H4 (cell line): ENCODE measurements around the gene DENND6B. TPM values are rescaled to one million over a fixed set of nuclear protein-coding genes. Genes with fewer than 3 reads are reported as not detected.
"Not testable (repeated sequence)": the region's sequence is repeated elsewhere in the genome, so short reads cannot be mapped to it uniquely, and the experiment has no call there.

Source experiments
- DNase-seq: peaks from one replicate; pipeline ENCODE4 v3.0.0-alpha.2; 2015; ENCODE audit warnings: low spot score
- total RNA-seq: library from RNA; depleted of rRNA; stranded (reverse); fragments of >200 nt; shearing (Covaris generic); gene quantifications from 2 replicates; pipeline ENCODE4 v1.2.3, GENCODE V29; 2014

Gene DENND6B
- total RNA-seq, 1 experiment from 2014 or later: 0.35 TPM

DNA sequence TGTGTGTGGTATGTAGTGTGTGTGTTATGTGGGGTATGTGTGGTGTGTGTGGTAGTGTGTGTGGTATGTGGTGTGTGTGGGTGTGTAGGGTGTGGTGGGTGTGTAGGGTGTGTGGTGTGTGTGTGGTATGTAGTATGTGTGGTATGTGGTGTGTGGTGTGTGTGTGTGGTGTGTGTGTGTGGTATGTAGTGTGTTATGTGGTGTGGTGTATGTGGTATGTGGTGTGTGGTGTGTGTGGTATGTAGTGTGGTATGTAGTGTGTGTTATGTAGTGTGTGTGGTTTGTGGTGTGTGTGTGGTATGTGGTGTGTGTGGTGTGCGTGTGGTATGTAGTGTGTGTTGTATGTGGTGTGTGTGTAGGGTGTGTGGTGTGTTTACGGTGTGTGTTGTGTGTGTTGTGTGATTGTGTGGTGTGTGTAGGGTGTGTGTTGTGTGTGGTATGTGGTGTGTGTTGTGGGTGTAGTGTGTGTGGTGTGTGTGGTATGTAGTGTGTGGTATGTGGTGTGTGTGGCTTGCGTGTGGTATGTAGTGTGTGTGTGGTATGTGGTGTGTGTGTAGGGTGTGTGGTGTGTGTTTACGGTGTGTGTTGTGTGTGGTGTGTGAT, 12.1 kb upstream of the DENND6B start:
- no peak for DNase-seq

DNA sequence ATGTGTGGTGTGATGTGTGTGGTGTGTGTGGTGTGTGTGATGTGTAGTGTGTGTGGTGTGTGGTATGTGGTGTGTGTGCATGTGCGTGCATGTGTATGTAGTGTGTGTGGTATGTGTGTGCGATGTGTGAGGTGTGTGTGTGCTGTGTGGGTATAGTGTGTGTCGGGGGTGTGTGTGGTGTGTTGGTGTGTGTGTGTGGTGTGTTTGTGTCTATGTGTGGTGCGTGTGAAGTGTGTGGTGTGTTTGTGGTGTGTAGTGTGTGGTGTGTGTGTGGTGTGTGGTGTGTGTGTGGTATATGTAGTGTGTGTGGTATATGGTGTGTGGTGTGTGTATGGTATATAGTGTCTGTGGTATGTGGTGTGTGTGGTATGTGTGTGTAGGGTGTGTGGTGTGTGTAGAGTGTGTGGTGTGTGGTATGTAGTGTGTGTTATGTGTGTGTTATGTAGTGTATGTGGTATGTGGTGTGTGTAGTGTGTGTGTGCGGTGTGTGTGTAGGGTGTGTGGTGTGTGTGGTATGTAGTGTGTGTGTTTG, 11.3 kb upstream of the DENND6B start:
- DNase-seq: no peak

- DNase-seq: no peak
Observed at GRCh38 chr22:50337262-50338041, 10.6 kb upstream of the DENND6B start.

- not testable (repeated sequence) for DNase-seq
Observed at GRCh38 chr22:50334433-50334832, 7.6 kb upstream of the DENND6B start.

- DNase-seq: peak; percentile 53
Observed at GRCh38 chr22:50329236-50329635, 2.4 kb upstream of the DENND6B start.

- DNase-seq: no peak
Observed at GRCh38 chr22:50327711-50328019, 853 bp upstream of the DENND6B start.

DNA sequence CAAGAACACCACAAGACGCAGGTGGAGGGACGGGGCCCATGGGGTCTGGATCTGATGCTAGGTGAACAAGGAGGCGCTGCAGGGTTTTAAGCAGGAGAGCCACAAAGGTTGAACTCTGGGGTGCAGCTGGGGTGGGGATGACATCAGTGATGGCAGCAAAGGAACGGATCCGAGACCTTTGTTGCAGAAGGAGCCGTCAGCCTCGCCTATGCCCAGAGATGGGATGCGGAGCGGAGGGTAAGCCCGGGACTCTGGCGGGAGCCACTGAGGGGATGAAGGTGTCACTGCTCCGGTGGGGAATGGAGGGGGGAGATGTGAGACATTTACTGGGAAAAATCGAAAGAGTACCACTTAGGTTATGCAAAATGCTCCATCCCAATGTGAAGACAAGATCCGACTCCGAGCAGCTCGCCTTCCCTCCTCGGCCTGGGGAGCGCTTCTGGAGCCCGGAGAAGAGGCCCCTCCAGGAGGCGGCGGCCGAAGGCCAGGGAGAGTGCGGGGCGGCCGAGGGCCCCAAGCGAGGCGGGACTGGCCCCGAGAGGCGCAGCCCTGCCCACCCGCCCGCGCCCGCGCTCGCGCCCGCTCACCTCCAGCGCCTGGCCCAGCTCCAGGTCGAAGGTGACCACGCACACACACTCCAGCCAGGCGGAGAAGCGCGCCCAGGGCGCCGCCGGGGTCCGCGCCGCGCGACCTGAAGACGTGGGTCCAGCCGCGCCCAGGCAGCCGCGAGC, 422 bp downstream of the DENND6B start:
- DNase-seq: no peak

DNA sequence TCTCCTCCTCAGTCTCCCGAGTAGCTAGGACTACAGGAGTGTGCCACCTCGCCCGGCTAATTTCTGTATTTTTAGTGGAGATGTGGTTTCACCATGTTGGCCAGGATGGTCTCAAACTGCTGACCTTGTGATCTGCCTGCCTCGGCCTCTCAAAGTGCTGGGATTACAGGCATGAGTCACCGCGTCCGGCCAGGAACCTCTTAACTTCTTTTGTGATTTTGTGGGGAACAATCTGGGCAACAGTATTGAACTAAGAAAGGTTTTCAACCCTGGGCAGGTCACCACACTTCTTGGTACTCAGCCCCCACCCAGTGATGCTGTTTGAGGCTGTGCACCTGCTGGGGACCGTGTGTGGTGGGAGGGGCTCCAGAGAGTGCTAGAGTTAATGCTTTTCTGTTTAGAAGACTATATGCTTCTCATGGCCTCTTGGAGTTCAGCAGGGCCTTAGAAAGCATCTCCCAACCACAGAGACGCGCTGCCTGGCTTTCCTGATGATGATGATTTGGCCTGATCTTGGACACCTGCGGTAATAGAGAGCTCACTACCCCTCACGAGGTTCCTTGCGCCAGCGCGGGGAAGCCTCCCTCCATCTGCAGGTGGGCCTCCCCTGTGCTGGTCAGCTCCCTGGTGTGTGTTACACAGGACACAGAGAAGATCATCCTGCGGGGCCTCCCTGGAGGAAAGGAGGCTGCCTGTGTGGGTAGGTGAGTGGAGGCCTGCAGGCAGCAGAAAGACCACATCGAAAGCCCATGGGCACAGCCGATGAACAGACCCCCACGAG, 1.2 kb downstream of the DENND6B start:
- DNase-seq: no peak

- no peak for DNase-seq
Observed at GRCh38 chr22:50323900-50324299, 2.9 kb downstream of the DENND6B start.

DNA sequence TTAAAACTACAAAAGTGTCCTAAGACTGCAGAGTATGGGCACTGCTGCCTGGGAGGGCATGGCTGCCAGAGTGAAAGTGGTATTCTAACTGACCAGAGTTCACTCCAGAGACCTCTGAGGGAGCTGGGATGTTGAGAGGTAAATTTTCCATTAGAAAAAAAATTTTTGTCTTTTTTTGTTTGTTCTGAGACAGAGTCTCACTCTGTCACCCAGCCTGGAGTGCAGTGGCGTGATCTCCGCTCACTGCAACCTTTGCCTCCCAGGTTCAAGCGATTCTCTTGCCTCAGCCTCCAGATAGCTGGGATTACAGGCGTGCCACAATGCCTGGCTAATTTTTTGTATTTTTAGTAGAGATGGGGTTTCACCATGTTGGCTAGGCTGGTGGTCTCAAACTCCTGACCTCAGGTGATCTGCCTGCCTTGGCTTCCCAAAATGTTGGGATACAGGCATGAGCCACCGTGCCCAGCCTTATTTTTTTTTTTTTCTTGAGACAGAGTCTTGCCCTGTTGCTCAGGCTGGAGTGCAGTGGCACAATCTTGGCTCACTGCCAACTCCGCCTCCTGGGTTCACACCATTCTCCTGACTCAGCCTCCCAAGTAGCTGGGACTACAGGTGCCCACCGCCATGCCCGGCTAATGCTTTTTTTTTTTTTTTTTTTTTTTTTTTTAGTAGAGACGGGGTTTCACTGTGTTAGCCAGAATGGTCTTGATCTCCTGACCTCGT, 4.3 kb downstream of the DENND6B start:
- DNase-seq: not testable (repeated sequence)

DNA sequence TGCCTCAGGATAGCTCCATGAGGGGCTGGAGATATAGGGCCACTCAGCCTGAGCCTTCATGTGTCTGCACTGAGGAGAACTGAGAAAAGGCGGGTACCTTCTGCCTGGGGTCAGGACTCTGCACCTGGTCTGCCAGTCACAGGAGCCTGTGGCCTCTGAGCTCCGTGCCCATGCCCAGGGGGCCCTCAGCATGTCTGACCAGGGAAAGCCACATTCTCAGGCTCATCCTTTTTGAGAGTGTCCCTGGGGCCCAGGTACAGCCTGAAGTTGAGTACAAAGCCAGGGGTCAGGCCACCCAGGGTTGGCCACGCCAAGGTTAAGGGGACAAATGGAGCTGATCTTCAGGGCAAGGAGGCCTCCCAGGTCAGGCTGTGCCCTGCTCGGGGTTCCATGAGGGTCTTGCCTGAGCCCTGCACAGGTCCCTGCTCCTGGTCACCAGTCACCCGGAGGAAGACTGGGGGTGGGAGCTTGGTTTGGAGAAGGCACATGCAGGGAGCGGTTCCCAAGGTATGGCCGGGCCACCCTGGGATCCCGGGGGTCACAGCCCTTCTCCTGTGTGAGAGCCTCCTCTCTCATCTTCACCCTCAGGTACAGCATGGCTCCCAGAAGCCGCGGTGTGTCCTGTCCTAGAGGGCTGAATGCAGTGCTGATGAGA, 6.0 kb downstream of the DENND6B start:
- DNase-seq: no peak

- DNase-seq: no peak
Observed at GRCh38 chr22:50320116-50320515, 6.7 kb downstream of the DENND6B start.

DNA sequence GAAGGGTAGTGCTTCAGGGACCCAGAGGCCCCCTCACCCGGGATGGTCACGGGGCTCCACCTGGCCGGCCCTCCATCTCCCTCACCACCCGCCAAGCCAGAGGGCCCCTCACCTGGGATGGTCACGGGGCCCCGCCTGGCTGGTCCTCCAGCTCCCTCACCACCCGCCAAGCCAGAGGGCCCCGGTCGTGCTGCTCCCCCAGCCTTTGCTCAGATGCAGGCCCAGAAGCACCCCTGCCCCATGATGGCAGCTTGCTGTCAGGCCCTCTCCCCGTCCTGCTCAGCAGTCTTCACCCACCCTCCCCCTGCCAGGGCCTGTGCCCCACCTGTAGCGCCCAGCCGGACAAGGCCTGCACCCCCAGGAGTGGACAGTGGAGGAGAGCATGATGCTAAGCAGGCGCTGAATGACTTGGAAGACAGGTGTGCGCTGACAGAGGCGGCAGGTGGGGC, 7.3 kb downstream of the DENND6B start:
- DNase-seq: no peak

- no peak for DNase-seq
Observed at GRCh38 chr22:50318698-50319411, 8.0 kb downstream of the DENND6B start.

DNA sequence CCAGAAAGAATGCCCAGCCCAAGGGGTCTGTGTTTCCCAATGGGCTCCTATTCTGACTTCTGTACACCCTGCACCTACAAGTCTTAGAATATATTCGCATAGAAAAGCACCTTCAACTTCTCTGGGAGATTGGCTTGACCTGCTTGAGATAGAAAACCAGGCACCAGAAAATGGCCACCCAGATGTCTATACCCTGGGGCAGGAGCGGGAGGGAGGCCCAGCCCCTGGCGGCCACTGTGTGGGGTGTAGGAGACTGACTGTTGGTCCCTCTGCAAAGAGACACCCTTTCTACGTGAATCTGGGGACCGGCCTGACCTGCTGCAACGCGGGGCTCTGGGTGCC, 8.5 kb downstream of the DENND6B start:
- no peak for DNase-seq

- no peak for DNase-seq
Observed at GRCh38 chr22:50317674-50318073, 9.1 kb downstream of the DENND6B start.

DNA sequence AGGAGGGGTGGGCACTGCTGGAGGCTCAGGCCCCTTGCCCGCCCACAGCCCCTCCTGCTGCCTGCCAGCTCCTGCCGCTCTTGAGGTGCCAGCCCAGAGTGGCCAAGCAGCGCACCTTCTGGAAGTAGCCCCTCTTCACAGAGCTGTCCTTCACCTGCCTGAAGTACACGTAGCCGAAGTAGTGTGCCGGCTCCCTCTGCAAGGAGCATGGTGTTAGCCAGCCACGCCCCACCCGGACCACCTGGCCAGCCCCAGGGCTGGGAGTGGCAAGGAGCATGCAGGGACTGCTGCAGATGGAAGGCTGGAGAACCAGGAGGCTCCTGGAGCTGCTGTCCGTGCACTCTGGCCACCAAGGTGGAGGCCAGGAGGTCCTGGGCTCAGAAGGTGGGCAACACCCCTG, 9.6 kb downstream of the DENND6B start:
- DNase-seq: no peak

DNA sequence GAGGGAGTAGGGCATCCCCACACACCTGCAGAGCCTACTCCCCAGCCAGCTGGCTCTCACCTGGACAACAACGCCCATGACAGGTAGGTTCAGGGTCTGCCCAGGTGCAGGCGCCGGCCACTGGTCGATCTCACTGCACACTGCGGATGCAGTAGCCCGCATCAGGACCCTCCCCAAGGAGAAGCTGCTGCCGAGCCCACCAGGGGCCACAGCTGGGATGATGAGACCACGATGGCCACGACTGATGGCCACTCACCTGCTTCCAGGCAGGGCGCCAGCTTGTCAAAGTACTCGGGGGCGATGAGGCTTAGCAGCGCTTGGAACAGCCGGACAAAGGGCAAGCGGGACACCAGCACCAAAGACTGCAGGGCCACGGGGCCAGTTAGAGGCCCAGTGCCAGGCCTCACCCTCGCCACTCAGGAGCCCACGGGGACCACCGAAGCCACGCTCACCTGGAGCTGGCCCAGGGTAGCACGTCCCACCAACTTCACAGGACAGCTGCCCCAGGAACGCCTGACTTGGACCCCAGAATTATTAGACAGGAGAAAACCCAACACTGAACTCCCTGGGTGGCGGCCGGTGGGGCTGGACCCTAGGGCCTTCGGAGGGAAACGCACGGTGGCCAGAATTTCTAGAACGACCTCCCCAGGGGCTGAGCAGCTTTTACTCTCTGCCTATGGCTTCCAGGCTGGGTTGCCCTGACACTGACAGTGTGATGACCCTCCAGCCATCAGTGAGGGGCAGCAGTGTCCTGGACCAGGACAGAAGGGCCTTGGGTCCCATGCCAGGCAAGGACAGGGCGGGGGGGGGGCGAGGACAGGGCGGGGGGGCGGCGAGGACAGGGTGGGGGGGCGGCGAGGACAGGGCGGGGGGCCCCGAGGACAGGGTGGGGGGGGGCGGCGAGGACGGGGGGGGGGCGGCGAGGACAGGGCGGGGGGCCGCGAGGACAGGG, 10.4 kb downstream of the DENND6B start:
- no peak for DNase-seq
